Measurements from ENCODE around the gene DHRS7C. TPM values are rescaled to one million over a fixed set of nuclear protein-coding genes. Genes with fewer than 3 reads are reported as not detected.
"Not testable (repeated sequence)": the region's sequence is repeated elsewhere in the genome, so short reads cannot be mapped to it uniquely, and the experiment has no call there.

DHRS7C gene
- total RNA-seq, 2 donors from 2014 or later = not detected

- no peak for DNase-seq (ENCODE audit: low spot score)
- intact Hi-C loops (cut with DNase I) = no loop called here
Measured at GRCh38 chr17:9811537-9811936, 20.1 kb upstream of the DHRS7C start.

GRCh38 chr17:9811086-9811485 is 19.7 kb upstream of the DHRS7C start:
- no peak for DNase-seq (ENCODE audit: low spot score)
- intact Hi-C loops (cut with DNase I) = no loop called here

DNA sequence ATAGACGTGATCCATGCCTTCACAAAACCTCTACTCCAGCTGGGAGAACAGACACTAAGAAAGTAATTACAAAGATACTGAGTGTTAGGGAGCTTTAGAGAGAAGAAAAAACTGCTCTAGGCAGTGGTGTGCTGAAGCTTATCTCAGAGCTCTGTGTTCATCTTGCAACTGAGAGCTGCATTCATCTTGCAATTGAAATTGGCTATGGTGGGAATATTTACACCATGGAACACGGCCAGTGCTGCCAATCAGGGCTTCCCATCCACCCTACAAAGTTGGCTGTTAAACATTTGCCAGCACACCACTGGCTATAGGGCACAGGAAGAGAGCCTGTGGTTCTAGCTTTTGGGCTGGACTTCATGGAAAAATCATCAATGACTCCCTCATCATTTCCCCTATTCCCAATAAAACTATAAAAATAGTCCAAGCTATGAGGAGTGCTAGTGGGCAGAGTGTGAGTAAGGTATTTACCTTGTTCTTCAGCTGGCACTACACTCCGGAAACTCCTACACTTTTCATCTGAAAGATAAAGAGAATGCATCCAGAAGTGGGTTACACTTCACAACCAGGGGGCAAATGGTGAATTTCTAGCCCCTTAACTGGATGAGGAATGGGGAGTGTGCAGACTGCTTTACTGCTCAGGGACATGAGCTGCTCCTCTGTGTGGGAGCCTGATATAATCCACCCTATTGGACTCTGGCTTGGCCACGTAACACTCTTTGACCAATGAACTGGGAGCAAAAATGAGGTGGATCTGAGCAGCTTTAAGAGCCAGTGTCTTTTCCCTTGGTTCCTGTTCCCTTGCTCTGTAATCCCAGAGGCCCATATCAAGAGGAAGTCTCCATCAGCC is 18.9 kb upstream of the DHRS7C start:
- intact Hi-C loops (cut with DNase I) = no loop called here
- no peak for DNase-seq (ENCODE audit: low spot score)

DNA sequence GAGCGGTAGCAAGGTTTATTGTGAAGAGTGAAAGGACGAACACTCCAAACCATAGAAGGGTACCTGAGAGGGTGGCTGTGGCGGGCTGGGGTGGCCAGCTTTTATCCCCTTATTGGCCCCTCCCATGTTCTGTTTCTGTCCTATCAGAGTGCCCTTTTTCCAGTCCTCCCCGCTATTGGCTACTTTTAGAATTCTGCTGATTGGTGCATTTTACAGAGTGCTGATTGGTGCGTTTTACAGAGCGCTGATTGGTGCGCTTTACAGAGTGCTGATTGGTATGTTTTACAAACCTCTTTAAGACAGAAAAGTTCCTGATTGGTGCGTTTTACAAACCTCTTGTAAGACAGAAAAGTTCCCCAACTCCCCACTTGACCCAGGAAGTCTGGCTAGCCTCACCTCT is 18.0 kb upstream of the DHRS7C start:
- no peak for DNase-seq (ENCODE audit: low spot score)
- intact Hi-C loops (cut with DNase I) = no loop called here

DNA sequence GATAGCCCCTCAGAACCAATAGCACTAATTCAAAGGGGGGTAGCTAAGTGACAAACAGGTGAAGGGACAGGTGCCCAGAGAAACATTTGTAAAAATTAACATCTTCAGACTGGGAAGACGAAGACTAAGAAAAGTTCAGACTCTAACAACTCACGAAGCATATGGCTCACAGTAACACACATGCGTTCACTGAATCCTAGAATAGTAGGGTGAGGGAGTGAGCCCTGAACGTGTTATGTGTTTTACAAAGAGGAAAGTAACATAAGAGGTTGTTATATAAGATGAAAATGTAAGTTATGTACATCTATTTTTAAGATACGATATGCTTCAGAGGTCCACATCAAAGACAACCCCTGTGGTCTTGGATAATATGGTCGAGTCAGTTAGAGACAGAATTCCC is 15.3 kb upstream of the DHRS7C start:
- DNase-seq (ENCODE audit: low spot score) = no peak
- intact Hi-C loops (cut with DNase I) = no loop called here

- DNase-seq (ENCODE audit: low spot score) = no peak
- intact Hi-C loops (cut with DNase I) = no loop called here
Measured at GRCh38 chr17:9805769-9806168, 14.4 kb upstream of the DHRS7C start.

DNA sequence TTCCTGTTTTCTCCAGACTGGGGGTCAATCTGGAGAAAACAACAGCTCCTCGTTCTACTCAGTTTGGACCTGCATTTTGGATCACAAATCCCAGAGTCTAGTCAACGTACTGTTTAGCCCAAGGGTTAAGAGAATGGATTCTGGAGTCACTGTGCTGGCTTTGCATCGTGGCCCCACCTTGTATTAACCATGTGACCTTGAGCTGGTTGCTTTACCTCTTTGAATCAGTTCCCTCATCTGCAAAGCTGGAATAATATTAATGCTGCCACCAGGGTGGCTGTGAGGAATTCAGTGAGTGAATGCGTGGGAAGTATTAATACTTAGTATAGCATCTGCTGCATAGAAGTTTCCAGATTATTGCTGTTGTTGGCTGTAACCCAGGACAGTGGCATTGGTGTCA is 11.3 kb upstream of the DHRS7C start:
- no peak for DNase-seq (ENCODE audit: low spot score)
- intact Hi-C loops (cut with DNase I) = loop anchor here in 1 of 2 donors (2.0 kb wide), 1 partner anchor 76 kb away; no protein-coding TSS in a partner anchor

- no peak for DNase-seq (ENCODE audit: low spot score)
- intact Hi-C loops (cut with DNase I) = loop anchor here in 1 of 2 donors (2.0 kb wide), 1 partner anchor 75 kb away; no protein-coding TSS in a partner anchor
Measured at GRCh38 chr17:9802294-9802693, 10.9 kb upstream of the DHRS7C start.

GRCh38 chr17:9801505-9801904 is 10.1 kb upstream of the DHRS7C start:
- intact Hi-C loops (cut with DNase I) = no loop called here
- no peak for DNase-seq (ENCODE audit: low spot score)

GRCh38 chr17:9798724-9799123 is 7.3 kb upstream of the DHRS7C start:
- intact Hi-C loops (cut with DNase I) = no loop called here

GRCh38 chr17:9798008-9798407 is 6.6 kb upstream of the DHRS7C start:
- DNase-seq (ENCODE audit: low spot score) = no peak
- intact Hi-C loops (cut with DNase I) = no loop called here

More at GRCh38 chr17:9798724-9799123, 7.3 kb upstream of the DHRS7C start:
- DNase-seq (ENCODE audit: low spot score) = no peak

DNA sequence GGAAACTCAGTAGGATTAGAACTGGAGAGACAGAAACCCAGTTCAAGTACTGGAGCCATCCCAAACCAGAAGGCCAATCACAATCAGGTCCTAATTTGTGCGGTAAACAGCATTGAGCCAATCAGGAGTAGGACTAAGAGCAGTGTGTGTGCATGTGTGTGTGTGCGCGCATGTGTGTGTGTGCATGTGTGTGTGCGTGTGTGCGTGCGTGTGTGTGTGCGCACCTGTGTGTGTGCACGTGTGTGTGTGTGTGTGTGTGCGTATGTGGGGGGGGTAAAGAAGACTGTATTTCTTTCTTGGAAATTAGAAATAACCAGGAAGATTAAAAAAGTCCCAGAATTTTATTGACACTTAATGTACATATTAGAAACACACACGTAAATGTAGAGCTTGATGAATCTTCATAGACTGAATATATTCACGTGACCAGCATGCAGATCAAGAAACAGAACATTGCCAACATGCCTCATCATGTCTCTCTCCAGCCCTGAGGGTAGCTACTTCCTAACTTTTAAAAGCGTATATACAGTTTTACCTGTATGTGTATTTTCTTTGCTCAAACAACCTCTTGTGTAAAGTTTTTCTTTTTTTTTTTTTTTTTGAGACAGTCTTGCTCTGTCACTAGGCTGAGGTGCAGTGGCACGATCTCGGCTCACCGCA is 919 bp upstream of the DHRS7C start:
- intact Hi-C loops (cut with DNase I) = no loop called here
- no peak for DNase-seq (ENCODE audit: low spot score)

GRCh38 chr17:9790316-9790715 is 1.1 kb downstream of the DHRS7C start:
- intact Hi-C loops (cut with DNase I) = no loop called here
- DNase-seq (ENCODE audit: low spot score) = no peak

DNA sequence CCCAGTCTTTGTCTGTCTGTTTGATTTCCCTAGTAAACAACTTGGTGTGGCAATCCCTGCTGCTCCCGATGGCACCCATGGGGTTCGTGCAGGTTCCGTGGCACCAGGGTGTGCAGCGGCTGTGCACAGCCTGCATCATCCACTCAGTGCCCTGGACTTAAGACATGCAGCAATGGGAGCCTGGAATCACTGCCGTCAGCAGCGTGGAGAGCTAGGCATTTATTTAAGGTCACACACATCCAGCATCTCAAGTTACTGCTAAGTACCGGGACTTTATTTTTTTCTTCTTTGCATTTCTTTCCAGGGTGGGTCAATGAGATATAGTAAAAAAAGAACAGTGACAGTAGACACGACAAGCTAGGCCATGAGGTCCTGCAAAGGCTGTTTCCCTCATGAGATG is 2.8 kb downstream of the DHRS7C start:
- intact Hi-C loops (cut with DNase I) = no loop called here
- DNase-seq (ENCODE audit: low spot score) = no peak

DNA sequence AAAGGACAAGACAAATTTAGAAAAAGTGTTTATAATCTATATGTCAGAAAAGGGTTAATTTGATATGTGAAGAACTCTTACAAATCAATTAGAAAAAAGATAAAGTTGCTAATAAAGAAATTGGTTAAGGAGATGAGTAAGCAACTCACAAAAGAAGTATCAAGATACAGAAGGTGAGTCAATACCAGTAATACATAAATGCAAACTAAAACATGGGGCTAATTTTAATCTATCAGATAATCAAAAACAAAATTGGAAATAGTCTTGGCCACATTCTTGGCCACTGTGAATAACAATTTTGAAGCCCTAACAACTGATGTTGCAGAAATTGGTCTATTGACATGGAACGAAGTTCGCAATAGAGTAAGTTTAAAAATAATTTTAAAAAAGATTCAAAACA is 6.8 kb downstream of the DHRS7C start:
- DNase-seq (ENCODE audit: low spot score) = no peak
- intact Hi-C loops (cut with DNase I) = no loop called here

- intact Hi-C loops (cut with DNase I); DNase-seq (ENCODE audit: low spot score): not testable (repeated sequence)
Measured at GRCh38 chr17:9783465-9783864, 7.9 kb downstream of the DHRS7C start.

DNA sequence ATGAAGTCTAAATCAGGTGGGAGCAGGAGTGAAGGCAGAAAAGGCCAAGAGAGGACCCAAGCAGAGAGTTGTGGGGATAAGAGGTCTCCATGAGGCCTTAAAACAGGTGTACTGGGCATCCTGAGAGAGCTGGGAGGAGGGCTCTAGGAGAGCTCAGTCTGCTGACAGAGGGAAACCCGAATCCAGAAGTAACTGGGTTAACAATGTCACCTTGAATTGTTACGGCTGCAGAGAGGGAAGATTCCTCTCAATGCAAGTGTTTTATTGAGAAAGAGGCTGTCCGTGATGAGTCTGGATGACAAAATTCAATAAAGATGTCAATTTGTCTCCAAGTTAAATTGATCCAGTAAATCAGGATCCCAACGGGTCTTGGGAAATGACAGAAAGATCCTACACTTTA is 8.3 kb downstream of the DHRS7C start:
- intact Hi-C loops (cut with DNase I) = no loop called here
- no peak for DNase-seq (ENCODE audit: low spot score)

DNA sequence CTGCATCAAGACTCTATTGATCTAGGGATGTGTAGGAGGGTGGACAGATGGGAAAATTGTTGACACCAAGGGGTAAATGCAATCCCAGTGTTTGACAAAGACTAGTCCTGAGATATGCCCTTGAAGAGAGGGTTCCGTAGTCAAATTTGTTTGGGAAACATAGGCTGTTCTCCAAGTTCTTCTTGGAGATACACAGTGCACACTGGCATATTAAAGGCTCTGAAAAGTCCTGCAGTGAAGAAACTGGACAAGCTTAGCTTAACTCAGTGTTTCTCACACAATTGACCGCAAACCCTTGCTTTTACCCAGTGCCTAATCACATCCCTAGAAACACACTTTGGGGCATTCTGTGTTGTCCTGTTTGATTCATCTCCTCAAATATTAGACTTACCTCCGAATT is 10.8 kb downstream of the DHRS7C start:
- intact Hi-C loops (cut with DNase I) = no loop called here
- no peak for DNase-seq (ENCODE audit: low spot score)

GRCh38 chr17:9776911-9777310 is 14.5 kb downstream of the DHRS7C start:
- intact Hi-C loops (cut with DNase I) = no loop called here

DNA sequence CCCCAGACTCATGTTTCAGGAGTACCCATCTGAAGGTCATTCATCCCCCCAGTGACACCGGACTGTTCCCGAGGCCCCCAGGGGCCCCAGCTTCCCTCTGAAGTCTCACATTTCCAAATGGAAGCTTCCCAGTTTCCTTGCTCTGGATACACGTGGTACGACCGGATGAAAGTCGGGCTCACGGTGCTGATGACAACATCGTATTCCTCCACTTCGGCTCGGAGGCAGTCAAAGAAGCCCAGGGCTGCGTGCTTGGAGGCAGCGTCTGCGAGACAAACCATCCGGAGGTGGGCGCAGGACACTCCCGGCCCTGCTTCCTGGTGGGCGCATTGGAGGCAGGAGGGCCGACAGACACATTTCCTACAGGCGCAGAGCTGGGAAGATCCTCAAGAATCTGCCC is 18.7 kb downstream of the DHRS7C start:
- no peak for DNase-seq (ENCODE audit: low spot score)
- intact Hi-C loops (cut with DNase I) = no loop called here

More at GRCh38 chr17:9776911-9777310, 14.5 kb downstream of the DHRS7C start:
- DNase-seq (ENCODE audit: low spot score) = no peak

DNA sequence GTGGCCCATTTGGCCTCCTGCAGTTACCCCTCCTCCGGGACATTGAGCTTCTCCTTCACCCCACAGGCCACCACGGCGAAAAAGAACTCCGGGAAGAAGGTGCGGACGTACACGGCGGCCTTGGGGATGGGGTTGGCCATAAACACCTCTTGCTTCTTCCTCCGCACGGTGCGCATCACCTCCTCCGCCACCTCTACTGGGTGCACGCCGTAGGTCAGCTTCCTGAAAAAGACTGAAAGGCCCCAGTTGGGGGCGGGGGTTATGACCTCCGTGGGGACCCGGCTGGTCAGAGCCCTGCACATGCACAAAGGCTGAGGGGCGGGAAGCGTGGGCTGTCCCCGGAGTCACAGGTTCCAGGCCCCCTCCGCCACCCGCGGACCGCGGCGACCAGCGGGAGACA is 19.9 kb downstream of the DHRS7C start:
- DNase-seq (ENCODE audit: low spot score) = no peak
- intact Hi-C loops (cut with DNase I) = no loop called here
